ENCODE results near the gene PIP5K1B. TPM values are rescaled to one million over a fixed set of nuclear protein-coding genes. Genes with fewer than 3 reads are reported as not detected.

PIP5K1B gene
- total and polyA plus RNA-seq, 2 of the 13 experiments (the other 11 are each of a cell fraction or from before 2014, with no cell fraction given), result 15.8 to 17.5 TPM

DNA sequence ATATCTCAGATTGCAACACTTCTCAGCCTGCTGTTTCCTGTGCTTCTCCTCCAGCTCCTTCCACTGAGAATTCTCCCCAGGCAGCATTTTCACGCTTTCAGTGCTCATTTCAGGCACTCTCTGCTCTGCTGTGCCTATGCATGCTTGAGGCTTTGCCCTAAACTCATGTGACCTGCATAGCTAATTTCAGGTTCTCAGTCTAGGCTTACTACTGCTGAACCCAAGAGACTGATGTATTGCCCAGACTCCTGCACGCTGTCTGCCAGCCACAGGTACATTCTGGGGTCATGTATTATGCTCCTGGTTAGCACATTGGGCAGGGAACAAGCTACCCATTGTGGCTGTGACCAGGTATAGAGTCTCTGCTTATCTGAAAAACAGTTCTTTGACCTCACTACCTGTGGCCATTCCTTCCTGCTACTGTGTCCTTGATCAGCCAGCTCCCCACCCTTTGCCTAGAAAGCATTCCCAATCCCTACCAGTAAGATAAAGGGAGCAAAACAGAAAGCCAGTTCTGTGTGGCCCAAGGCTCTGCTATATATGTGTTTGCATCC, 34.7 kb downstream of the PIP5K1B start (continued):
- no peak for TF ChIP-seq KDM1A (CRISPR knock-in tag; IDR thresholded peaks at IDR 0.05)
- no peak for TF ChIP-seq HDAC6 (IDR thresholded peaks at IDR 0.05; ENCODE audit: low read depth, low read length)
- 0 out of 2 replicates have a peak, but pooled peaks have one; percentile 30 for TF ChIP-seq RELA (CRISPR knock-in tag; IDR thresholded peaks at IDR 0.05)
- TF ChIP-seq ZNF296 (CRISPR knock-in tag; conservative IDR thresholded peaks at IDR 0.05), result no peak
- peak; percentile 87; the same call in 1 of the 2 replicates for TF ChIP-seq TBX2 (CRISPR knock-in tag; IDR thresholded peaks at IDR 0.05; ENCODE audit: borderline replicate concordance)
- no peak for TF ChIP-seq ZMAT3 (CRISPR knock-in tag; conservative IDR thresholded peaks at IDR 0.05)
- TF ChIP-seq MAX (IDR thresholded peaks at IDR 0.05), result peak; percentile 48
- TF ChIP-seq, protein P1, sequence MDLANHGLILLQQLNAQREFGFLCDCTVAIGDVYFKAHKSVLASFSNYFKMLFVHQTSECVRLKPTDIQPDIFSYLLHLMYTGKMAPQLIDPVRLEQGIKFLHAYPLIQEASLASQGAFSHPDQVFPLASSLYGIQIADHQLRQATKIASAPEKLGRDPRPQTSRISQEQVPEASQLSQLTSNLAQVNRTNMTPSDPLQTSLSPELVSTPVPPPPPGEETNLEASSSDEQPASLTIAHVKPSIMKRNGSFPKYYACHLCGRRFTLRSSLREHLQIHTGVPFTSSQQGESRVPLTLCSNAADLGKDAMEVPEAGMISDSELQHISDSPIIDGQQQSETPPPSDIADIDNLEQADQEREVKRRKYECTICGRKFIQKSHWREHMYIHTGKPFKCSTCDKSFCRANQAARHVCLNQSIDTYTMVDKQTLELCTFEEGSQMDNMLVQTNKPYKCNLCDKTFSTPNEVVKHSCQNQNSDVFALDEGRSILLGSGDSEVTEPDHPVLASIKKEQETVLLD (CRISPR knock-in tag; IDR thresholded peaks at IDR 0.05; ENCODE audit: low read depth), result no peak
- TF ChIP-seq SRF (IDR thresholded peaks at IDR 0.05; ENCODE audit: low read depth, low read length), result no peak
- no peak for TF ChIP-seq ZNF160 (CRISPR knock-in tag; IDR thresholded peaks at IDR 0.05)
- peak; percentile 48 for TF ChIP-seq MEF2D (CRISPR knock-in tag; IDR thresholded peaks at IDR 0.05)
- no peak; the same call in 1 of the 2 replicates for TF ChIP-seq ZNF281 (CRISPR knock-in tag; IDR thresholded peaks at IDR 0.05; ENCODE audit: borderline replicate concordance)
- peak; percentile 3; the same call in 1 of the 2 replicates for TF ChIP-seq STAG1 (CRISPR knock-in tag; IDR thresholded peaks at IDR 0.05)
- TF ChIP-seq, protein P2, sequence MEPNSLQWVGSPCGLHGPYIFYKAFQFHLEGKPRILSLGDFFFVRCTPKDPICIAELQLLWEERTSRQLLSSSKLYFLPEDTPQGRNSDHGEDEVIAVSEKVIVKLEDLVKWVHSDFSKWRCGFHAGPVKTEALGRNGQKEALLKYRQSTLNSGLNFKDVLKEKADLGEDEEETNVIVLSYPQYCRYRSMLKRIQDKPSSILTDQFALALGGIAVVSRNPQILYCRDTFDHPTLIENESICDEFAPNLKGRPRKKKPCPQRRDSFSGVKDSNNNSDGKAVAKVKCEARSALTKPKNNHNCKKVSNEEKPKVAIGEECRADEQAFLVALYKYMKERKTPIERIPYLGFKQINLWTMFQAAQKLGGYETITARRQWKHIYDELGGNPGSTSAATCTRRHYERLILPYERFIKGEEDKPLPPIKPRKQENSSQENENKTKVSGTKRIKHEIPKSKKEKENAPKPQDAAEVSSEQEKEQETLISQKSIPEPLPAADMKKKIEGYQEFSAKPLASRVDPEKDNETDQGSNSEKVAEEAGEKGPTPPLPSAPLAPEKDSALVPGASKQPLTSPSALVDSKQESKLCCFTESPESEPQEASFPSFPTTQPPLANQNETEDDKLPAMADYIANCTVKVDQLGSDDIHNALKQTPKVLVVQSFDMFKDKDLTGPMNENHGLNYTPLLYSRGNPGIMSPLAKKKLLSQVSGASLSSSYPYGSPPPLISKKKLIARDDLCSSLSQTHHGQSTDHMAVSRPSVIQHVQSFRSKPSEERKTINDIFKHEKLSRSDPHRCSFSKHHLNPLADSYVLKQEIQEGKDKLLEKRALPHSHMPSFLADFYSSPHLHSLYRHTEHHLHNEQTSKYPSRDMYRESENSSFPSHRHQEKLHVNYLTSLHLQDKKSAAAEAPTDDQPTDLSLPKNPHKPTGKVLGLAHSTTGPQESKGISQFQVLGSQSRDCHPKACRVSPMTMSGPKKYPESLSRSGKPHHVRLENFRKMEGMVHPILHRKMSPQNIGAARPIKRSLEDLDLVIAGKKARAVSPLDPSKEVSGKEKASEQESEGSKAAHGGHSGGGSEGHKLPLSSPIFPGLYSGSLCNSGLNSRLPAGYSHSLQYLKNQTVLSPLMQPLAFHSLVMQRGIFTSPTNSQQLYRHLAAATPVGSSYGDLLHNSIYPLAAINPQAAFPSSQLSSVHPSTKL (CRISPR knock-in tag; IDR thresholded peaks at IDR 0.05), result peak; percentile 87
- no peak for TF ChIP-seq ZNF260 (CRISPR knock-in tag; IDR thresholded peaks at IDR 0.05; ENCODE audit: borderline replicate concordance, low read depth)
- TF ChIP-seq ZNF891 (CRISPR knock-in tag; IDR thresholded peaks at IDR 0.05), result no peak
- no peak for TF ChIP-seq HNRNPL (IDR thresholded peaks at IDR 0.05; ENCODE audit: low read depth, low read length)
- TF ChIP-seq KAT7 (CRISPR knock-in tag; IDR thresholded peaks at IDR 0.05; ENCODE audit: borderline replicate concordance), result no peak
- peak; percentile 86 for TF ChIP-seq ELF3 (CRISPR knock-in tag; IDR thresholded peaks at IDR 0.05)
- TF ChIP-seq POLR2G (IDR thresholded peaks at IDR 0.05; ENCODE audit: low read depth, low read length), result no peak
- peak; percentile 98 for TF ChIP-seq BCL6 (CRISPR knock-in tag; IDR thresholded peaks at IDR 0.05)
